Keratinocyte (primary cell): ENCODE measurements around the gene DUSP2. TPM values are rescaled to one million over a fixed set of nuclear protein-coding genes. Genes with fewer than 3 reads are reported as not detected.

Experiments
- DNase-seq: peaks from one replicate; pipeline ENCODE4 v3.0.0-alpha.2; 2011; ENCODE audit warnings: low read depth, missing footprints, low spot score
- FAIRE-seq: peaks from 2 replicates; lab custom pipeline; 2011; peaks lifted over from hg19 to GRCh38; lab: Jason Lieb, UNC
- H2AFZ ChIP-seq: 2 replicates; pipeline ENCODE4 v1.6.0; 2012; ENCODE audit warnings: low read length, control low read depth, inconsistent platforms; ENCODE audit not compliant: control insufficient read depth
- H3K27ac ChIP-seq: 2 replicates; pipeline ENCODE4 v1.5.1; 2011; ENCODE audit warnings: low read length; ENCODE audit not compliant: control insufficient read depth, insufficient read depth
- H3K27me3 ChIP-seq: 3 replicates; pipeline ENCODE4 v1.6.0; 2011; ENCODE audit warnings: low read length; ENCODE audit not compliant: control insufficient read depth, insufficient read depth; ENCODE audit errors: extremely low read depth
- H3K36me3 ChIP-seq, 2 experiments: 2 replicates in 1 of 2; 3 replicates in 1 of 2; pipeline ENCODE4 v1.5.1; 2011; ENCODE audit warnings: low read length in 2 of 2, mild to moderate bottlenecking in 1 of 2; ENCODE audit not compliant: control insufficient read depth in 2 of 2, insufficient read depth in 2 of 2; ENCODE audit errors: extremely low read depth in 1 of 2
- H3K4me1 ChIP-seq: 3 replicates; pipeline ENCODE4 v1.5.1; 2011; ENCODE audit warnings: low read length; ENCODE audit not compliant: control insufficient read depth, insufficient read depth; ENCODE audit errors: extremely low read depth
- H3K4me2 ChIP-seq: 3 replicates; pipeline ENCODE4 v1.6.0; 2011; ENCODE audit warnings: low read depth, low read length; ENCODE audit not compliant: control insufficient read depth, insufficient read depth; ENCODE audit errors: extremely low read depth
- H3K4me3 ChIP-seq, 3 experiments: fragments of 200-600 bp in 1 of 3; sonication (generic) in 1 of 3; 2 replicates in 2 of 3; 3 replicates in 1 of 3; pipeline ENCODE4 v1.5.1; 2011 to 2016; ENCODE audit warnings: low read length in 3 of 3, mild to moderate bottlenecking in 3 of 3, control low read depth in 2 of 3, inconsistent platforms in 1 of 3, low read depth in 1 of 3, mixed read lengths in 1 of 3, mixed run types in 1 of 3, moderate library complexity in 1 of 3; ENCODE audit not compliant: control insufficient read depth in 2 of 3, insufficient read depth in 2 of 3; ENCODE audit errors: extremely low read depth in 1 of 3
- H3K79me2 ChIP-seq: 2 replicates; pipeline ENCODE4 v1.6.0; 2012; ENCODE audit warnings: low read length; ENCODE audit not compliant: control insufficient read depth, insufficient read depth
- H3K9ac ChIP-seq: 3 replicates; pipeline ENCODE4 v1.6.0; 2011; ENCODE audit warnings: low read length; ENCODE audit not compliant: control insufficient read depth, insufficient read depth; ENCODE audit errors: extremely low read depth
- H3K9me1 ChIP-seq: 3 replicates; pipeline ENCODE4 v1.6.0; 2011; ENCODE audit warnings: low read length; ENCODE audit not compliant: control insufficient read depth, insufficient read depth; ENCODE audit errors: extremely low read depth
- H3K9me3 ChIP-seq: 2 replicates; pipeline ENCODE4 v1.5.1; 2012; ENCODE audit warnings: low read depth, low read length; ENCODE audit not compliant: control insufficient read depth
- H4K20me1 ChIP-seq: 3 replicates; pipeline ENCODE4 v1.6.0; 2011; ENCODE audit warnings: low read length; ENCODE audit not compliant: control insufficient read depth, insufficient read depth; ENCODE audit errors: extremely low read depth
- CTCF ChIP-seq, 3 experiments: IDR thresholded peaks in 1 of 3; conservative IDR thresholded peaks in 1 of 3; optimal IDR thresholded peaks in 1 of 3; 2 replicates in 2 of 3; 3 replicates in 1 of 3; pipeline versions ENCODE3 to v1.5.1; 2011; ENCODE audit warnings: low read length in 3 of 3, mild to moderate bottlenecking in 3 of 3, moderate library complexity in 2 of 3, control low read depth in 1 of 3, inconsistent platforms in 1 of 3; ENCODE audit not compliant: insufficient read depth in 2 of 3; ENCODE audit errors: extremely low read depth in 1 of 3
- EZH2 ChIP-seq: IDR thresholded peaks from one replicate; pipeline ENCODE4 v1.6.1; 2012; ENCODE audit warnings: inconsistent platforms, mild to moderate bottlenecking, low read length, moderate library complexity
- dilution Hi-C: fragments of 300-500 bp; cut with MboI; formaldehyde crosslinking; loops from one replicate; pipeline ENCODE4 v1.7.0; 2020; ENCODE audit warnings: low sequenced_read_pairs; ENCODE audit not compliant: extremely low pct_ligation_motif_present
- polyA plus RNA-seq, 5 experiments: library from polyadenylated mRNA; depleted of rRNA in 3 of 5; stranded (reverse) in 3 of 5; stranded (forward) in 1 of 5; unstranded in 1 of 5; fragments of >200 nt; gene quantifications; 1 replicate in 1 of 5; 2 replicates in 3 of 5; 3 replicates in 1 of 5; pipeline versions ENCODE4 v1.2.1 to v1.2.3, GENCODE V29; 2011 to 2012; ENCODE audit warnings: missing spikeins in 2 of 5, low read depth in 1 of 5, low replicate concordance in 1 of 5

Gene DUSP2
- polyA plus RNA-seq, 1 donor (not counting 4 experiments of a cell fraction or from before 2014, with no cell fraction given): 1.2 TPM

GRCh38 chr2:96122391-96122790 is 22.8 kb downstream of the DUSP2 start:
- dilution Hi-C loops: no loop called here
- H3K4me3 ChIP-seq: no peak overlapping the region
- DNase-seq: no peak
- no peaks in the 10 kb centered on the region for H4K20me1 ChIP-seq
- H3K27ac ChIP-seq: no peak overlapping the region
- H3K9ac ChIP-seq: no peak overlapping the region
- no peaks in the 10 kb centered on the region for H3K79me2 ChIP-seq
- H3K9me1 ChIP-seq: no peaks in the 10 kb centered on the region
- TF ChIP-seq CTCF (optimal IDR thresholded peaks at IDR 0.05 in 1 of 3, IDR thresholded peaks at IDR 0.05 in 1 of 3, conservative IDR thresholded peaks at IDR 0.05 in 1 of 3; ENCODE audit: extremely low read depth in 1 of 3, insufficient read depth in 2 of 3, low read length in 3 of 3) (no peak), EZH2 (no peak)
- H3K9me3 ChIP-seq: no peaks in the 10 kb centered on the region
- H3K4me2 ChIP-seq: no peak overlapping the region
- H3K4me1 ChIP-seq: peaks cover 2% of the 10 kb centered on the region
- no peaks in the 10 kb centered on the region for H3K36me3 ChIP-seq
- no peak for FAIRE-seq
- H3K27me3 ChIP-seq: peaks cover 49% of the 10 kb centered on the region
- H2AFZ ChIP-seq: no peak overlapping the region

- TF ChIP-seq CTCF (optimal IDR thresholded peaks at IDR 0.05 in 1 of 3, IDR thresholded peaks at IDR 0.05 in 1 of 3, conservative IDR thresholded peaks at IDR 0.05 in 1 of 3; ENCODE audit: extremely low read depth in 1 of 3, insufficient read depth in 2 of 3, low read length in 3 of 3) (no peak), EZH2 (no peak)
- H3K9ac ChIP-seq: no peak overlapping the region
- DNase-seq (no peak), FAIRE-seq (no peak)
- H3K9me3 ChIP-seq: no peaks in the 10 kb centered on the region
- no peak overlapping the region for H3K4me3 ChIP-seq
- no peaks in the 10 kb centered on the region for H3K79me2 ChIP-seq
- no peaks in the 10 kb centered on the region for H4K20me1 ChIP-seq
- H3K36me3 ChIP-seq: no peaks in the 10 kb centered on the region
- H3K4me2 ChIP-seq: no peak overlapping the region
- peaks cover 52% of the 10 kb centered on the region for H3K27me3 ChIP-seq
- no peaks in the 10 kb centered on the region for H3K9me1 ChIP-seq
- no peak overlapping the region for H2AFZ ChIP-seq
- H3K4me1 ChIP-seq: peaks cover 5% of the 10 kb centered on the region
- no peak overlapping the region for H3K27ac ChIP-seq
- dilution Hi-C loops: no loop called here
Measured at GRCh38 chr2:96121414-96121813, 23.8 kb downstream of the DUSP2 start.
